OCI-LY3 (cell line): ENCODE data around the gene MYT1.
"Not testable (repeated sequence)": the region's sequence is repeated elsewhere in the genome, so short reads cannot be mapped to it uniquely, and the experiment has no call there.

Experiments used
- CTCF ChIP-seq: fragments of 200-600, 300-600 bp; sonication (generic); IDR thresholded peaks from 2 replicates; pipeline ENCODE4 v1.5.1; 2014; ENCODE audit warnings: antibody characterized with exemption, low read length, low read depth
- EZH2phosphoT487 ChIP-seq: fragments of 200-600 bp; shearing (Covaris generic); IDR thresholded peaks from 2 replicates; pipeline ENCODE4 v1.6.1; 2018; ENCODE audit warnings: antibody characterized with exemption, mixed run types, low read depth

GRCh38 chr20:64234921-64235565, 70.8 kb downstream of the MYT1 start:
- not testable (repeated sequence) for TF ChIP-seq CTCF, EZH2phosphoT487
